COLO668 (cell line): ENCODE data around the gene PNPLA7.
A peak's percentile ranks its signal among the peaks of the same experiment; 100 is the strongest.
"Not testable (repeated sequence)": the region's sequence is repeated elsewhere in the genome, so short reads cannot be mapped to it uniquely, and the experiment has no call there.

Source experiments
- DNase-seq: peaks from one replicate; lab custom pipeline; 2025; ENCODE audit not compliant: unreplicated experiment; lab: John Stamatoyannopoulos, UW

Gene PNPLA7

GRCh38 chr9:137550231-137550621 lies at the start of gene PNPLA7:
TSS of gene PNPLA7 (minus strand) at chr9:137550402. CDS start at chr9:137550197, 205 bp downstream.
- DNase-seq, result peak; percentile 88

- no peak for DNase-seq
Observed at GRCh38 chr9:137598943-137599342, 48.7 kb upstream of the PNPLA7 start.

- not testable (repeated sequence) for DNase-seq
Observed at GRCh38 chr9:137596577-137596976, 46.4 kb upstream of the PNPLA7 start.

GRCh38 chr9:137593176-137593575 lies 43.0 kb upstream of the PNPLA7 start:
- no peak for DNase-seq

GRCh38 chr9:137592767-137593166 lies 42.6 kb upstream of the PNPLA7 start:
- no peak for DNase-seq

GRCh38 chr9:137590469-137591383 lies 40.5 kb upstream of the PNPLA7 start, which contains the start of gene ZMYND19:
TSS of gene ZMYND19 (minus strand) at chr9:137590512. CDS start at chr9:137590263, 249 bp downstream.
- DNase-seq, result peak; percentile 95

- no peak for DNase-seq
Observed at GRCh38 chr9:137590123-137590468, 39.9 kb upstream of the PNPLA7 start.

- peak; percentile 43 for DNase-seq
Observed at GRCh38 chr9:137589441-137590122, 39.4 kb upstream of the PNPLA7 start.

- no peak for DNase-seq
Observed at GRCh38 chr9:137588891-137589290, 38.7 kb upstream of the PNPLA7 start.

GRCh38 chr9:137588311-137588710 lies 38.1 kb upstream of the PNPLA7 start:
- no peak for DNase-seq

- no peak for DNase-seq
Observed at GRCh38 chr9:137586854-137587253, 36.7 kb upstream of the PNPLA7 start.

- DNase-seq, result no peak
Observed at GRCh38 chr9:137583957-137584356, 33.8 kb upstream of the PNPLA7 start.

GRCh38 chr9:137583347-137583746 lies 33.1 kb upstream of the PNPLA7 start:
- DNase-seq, result no peak

- peak; percentile 14 for DNase-seq
Observed at GRCh38 chr9:137582286-137582860, 32.2 kb upstream of the PNPLA7 start.

- DNase-seq, result no peak
Observed at GRCh38 chr9:137581361-137582285, 31.4 kb upstream of the PNPLA7 start.

- DNase-seq, result no peak
Observed at GRCh38 chr9:137580954-137581322, 30.7 kb upstream of the PNPLA7 start.

- peak; percentile 35 for DNase-seq
Observed at GRCh38 chr9:137580209-137580953, 30.2 kb upstream of the PNPLA7 start.

- DNase-seq, result no peak
Observed at GRCh38 chr9:137579259-137579604, 29.0 kb upstream of the PNPLA7 start.

- DNase-seq, result peak; percentile 98
Observed at GRCh38 chr9:137578518-137579258, 28.5 kb upstream of the PNPLA7 start, which contains the start of gene DPH7. TSS of gene DPH7 (minus strand) at chr9:137578925. CDS start at chr9:137578777, 148 bp downstream.
